Keratinocyte (primary cell): Measurements from ENCODE around the gene CIT.

Experiments
- CTCF ChIP-seq, 3 experiments: IDR thresholded peaks in 1 of 3; conservative IDR thresholded peaks in 1 of 3; optimal IDR thresholded peaks in 1 of 3; 2 replicates in 2 of 3; 3 replicates in 1 of 3; pipeline versions ENCODE3 to v1.5.1; 2011; ENCODE audit warnings: low read length in 3 of 3, mild to moderate bottlenecking in 3 of 3, moderate library complexity in 2 of 3, control low read depth in 1 of 3, inconsistent platforms in 1 of 3; ENCODE audit not compliant: insufficient read depth in 2 of 3; ENCODE audit errors: extremely low read depth in 1 of 3
- EZH2 ChIP-seq: IDR thresholded peaks from one replicate; pipeline ENCODE4 v1.6.1; 2012; ENCODE audit warnings: inconsistent platforms, mild to moderate bottlenecking, low read length, moderate library complexity

DNA sequence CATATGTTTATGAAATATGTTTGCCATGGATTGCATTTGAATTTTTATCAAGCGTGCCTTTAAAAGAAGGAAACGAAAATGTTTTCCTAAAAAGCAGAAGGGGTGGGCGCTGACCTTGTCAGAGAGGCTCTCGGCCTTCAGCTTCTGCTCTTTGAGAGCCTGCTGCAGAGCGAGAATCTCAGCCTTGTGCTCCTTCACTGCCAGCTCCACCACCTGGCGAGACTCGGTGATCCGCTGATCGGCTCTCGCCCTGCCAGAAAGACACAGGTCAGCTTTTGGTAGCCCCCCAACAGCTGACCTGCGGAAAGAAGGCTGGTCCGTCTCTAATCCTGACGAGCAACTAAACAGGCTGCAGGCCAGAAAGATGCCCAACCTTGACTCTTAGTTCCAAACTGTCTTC is 146.7 kb downstream of the CIT start:
- TF ChIP-seq CTCF (optimal IDR thresholded peaks at IDR 0.05 in 1 of 3, IDR thresholded peaks at IDR 0.05 in 1 of 3, conservative IDR thresholded peaks at IDR 0.05 in 1 of 3; ENCODE audit: extremely low read depth in 1 of 3, insufficient read depth in 2 of 3, low read length in 3 of 3) = no peak
- TF ChIP-seq EZH2 = no peak
